ENCODE results near the gene OR51E2. TPM values are rescaled to one million over a fixed set of nuclear protein-coding genes. Genes with fewer than 3 reads are reported as not detected.

Gene OR51E2
- total RNA-seq, 3 donors from 2014 or later: not detected

DNA sequence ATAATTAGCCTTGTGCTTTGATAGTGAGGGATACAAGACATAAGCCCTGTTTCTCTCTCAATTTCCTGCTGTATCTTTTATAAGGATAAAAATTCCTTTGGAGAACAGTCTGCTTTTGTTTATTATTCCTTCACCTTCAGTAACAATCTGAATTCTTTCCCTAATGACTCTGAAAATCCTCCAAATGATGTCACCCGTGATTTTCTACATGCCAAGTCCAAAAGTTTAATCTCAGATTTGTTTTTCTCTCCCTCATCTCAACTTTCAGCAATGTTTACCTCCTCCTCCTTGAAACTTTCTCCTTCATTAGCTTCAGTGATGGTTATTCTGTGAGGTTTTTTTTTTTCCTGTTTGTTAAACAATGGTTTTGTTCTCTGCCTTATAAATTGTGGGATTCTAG lies 2.2 kb downstream of the OR51E2 start:
- Histone ChIP-seq H3K27me3 (no peaks in the 10 kb centered on the region), H3K9me3 (no peaks in the 10 kb centered on the region), H3K27ac (no peak overlapping the region), H3K36me3 (no peaks in the 10 kb centered on the region), H3K4me1 (no peaks in the 10 kb centered on the region), H3K4me3 (no peak overlapping the region)
- no peak for TF ChIP-seq POLR2AphosphoS5 (IDR thresholded peaks at IDR 0.05)
- TF ChIP-seq POLR2A (IDR thresholded peaks at IDR 0.05): no peak
- TF ChIP-seq, protein P1, sequence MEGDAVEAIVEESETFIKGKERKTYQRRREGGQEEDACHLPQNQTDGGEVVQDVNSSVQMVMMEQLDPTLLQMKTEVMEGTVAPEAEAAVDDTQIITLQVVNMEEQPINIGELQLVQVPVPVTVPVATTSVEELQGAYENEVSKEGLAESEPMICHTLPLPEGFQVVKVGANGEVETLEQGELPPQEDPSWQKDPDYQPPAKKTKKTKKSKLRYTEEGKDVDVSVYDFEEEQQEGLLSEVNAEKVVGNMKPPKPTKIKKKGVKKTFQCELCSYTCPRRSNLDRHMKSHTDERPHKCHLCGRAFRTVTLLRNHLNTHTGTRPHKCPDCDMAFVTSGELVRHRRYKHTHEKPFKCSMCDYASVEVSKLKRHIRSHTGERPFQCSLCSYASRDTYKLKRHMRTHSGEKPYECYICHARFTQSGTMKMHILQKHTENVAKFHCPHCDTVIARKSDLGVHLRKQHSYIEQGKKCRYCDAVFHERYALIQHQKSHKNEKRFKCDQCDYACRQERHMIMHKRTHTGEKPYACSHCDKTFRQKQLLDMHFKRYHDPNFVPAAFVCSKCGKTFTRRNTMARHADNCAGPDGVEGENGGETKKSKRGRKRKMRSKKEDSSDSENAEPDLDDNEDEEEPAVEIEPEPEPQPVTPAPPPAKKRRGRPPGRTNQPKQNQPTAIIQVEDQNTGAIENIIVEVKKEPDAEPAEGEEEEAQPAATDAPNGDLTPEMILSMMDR (IDR thresholded peaks at IDR 0.05): no peak
- intact Hi-C loops (cut with DNase I; ENCODE audit: low total_unique reads): no loop called here
- DNase-seq (ENCODE audit: low spot score in 2 of 2): no peak

DNA sequence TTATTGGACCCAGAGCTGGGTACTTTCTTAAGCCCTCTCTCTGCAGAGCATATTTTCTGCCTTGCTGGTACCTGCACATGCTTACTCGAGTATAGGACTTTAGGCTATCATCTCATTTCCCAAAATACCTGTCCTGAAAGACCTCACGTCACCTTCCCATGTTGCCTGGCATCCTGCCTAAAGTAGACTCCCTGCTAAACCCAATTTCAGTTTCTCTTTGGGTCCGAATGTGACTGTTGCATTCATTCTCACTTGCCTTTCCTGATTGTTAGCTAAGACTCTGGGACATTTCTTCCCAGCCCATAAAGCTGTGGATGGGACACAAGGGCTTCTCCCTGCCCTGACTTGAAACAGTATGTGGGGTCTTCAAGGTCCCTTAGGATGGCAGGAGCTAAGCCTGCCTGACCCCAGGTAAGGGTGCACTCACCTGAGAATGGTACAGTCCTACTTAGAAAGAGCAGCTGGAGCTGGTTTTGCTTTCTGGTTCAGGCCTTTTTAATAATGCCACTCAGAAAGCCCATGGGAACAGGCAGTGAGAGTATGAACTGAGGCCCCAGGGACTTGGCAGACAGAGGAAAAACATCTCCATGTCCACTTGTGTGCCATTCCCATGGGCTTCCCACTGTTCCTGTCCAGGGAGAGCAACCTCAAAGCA lies 12.9 kb downstream of the OR51E2 start:
- no peak for DNase-seq (ENCODE audit: low spot score in 2 of 2)
- H3K4me3 ChIP-seq: no peak overlapping the region
- no peak overlapping the region for H3K27ac ChIP-seq
- TF ChIP-seq POLR2AphosphoS5 (IDR thresholded peaks at IDR 0.05) (no peak), POLR2A (IDR thresholded peaks at IDR 0.05) (no peak)
- TF ChIP-seq, protein P1 (IDR thresholded peaks at IDR 0.05): no peak
- intact Hi-C loops (cut with DNase I; ENCODE audit: low total_unique reads): no loop called here
- H3K4me1 ChIP-seq: no peaks in the 10 kb centered on the region
- H3K27me3 ChIP-seq: no peaks in the 10 kb centered on the region
- H3K36me3 ChIP-seq: no peaks in the 10 kb centered on the region
- H3K9me3 ChIP-seq: no peaks in the 10 kb centered on the region

DNA sequence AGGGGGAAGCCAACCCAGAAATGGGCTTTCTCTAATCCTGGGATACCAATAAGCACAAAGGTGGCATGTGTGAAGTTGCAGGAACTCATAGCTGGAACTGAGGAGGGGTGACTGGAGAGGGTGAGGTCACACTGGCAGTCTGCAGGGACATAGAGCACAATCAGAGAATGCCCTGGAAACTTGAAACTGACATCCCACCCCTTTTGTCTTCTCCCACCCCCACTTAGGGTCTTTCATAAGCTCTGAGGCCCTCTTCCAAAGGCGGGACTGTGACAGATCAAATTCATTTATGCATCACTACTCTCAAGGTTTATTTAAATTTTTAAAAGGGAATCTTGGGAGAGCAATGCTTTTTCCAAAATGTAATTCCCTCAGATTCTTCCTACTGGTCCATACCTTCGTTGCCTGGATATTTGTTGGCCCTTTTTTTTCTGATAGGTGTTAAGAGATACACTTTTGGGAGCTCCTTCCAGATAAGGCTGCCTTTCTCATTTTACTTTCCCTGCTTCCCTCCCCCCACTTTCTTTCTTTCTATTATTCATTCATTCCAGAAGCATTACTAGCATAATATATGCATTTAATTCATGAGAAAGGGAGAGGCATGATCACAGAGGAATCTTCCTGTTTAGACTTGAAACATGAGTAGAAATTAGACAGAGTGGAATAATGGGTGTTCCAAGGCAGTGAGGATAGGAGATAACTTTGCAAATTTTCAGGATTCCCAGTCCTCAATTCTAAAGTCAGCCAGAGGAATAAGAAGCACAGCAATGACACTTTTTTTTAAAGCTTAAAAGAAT lies 14.8 kb downstream of the OR51E2 start:
- no peaks in the 10 kb centered on the region for H3K4me1 ChIP-seq
- no peaks in the 10 kb centered on the region for H3K27me3 ChIP-seq
- H3K4me3 ChIP-seq: no peak overlapping the region
- no peaks in the 10 kb centered on the region for H3K9me3 ChIP-seq
- no peak for DNase-seq (ENCODE audit: low spot score in 2 of 2)
- no peak overlapping the region for H3K27ac ChIP-seq
- intact Hi-C loops (cut with DNase I; ENCODE audit: low total_unique reads): loop anchor here (1.0 kb wide), 1 partner anchor 40 kb away; the partner anchor contains the start of gene OR51E1
- TF ChIP-seq POLR2AphosphoS5 (IDR thresholded peaks at IDR 0.05) (no peak), POLR2A (IDR thresholded peaks at IDR 0.05) (no peak)
- TF ChIP-seq, protein P1 (IDR thresholded peaks at IDR 0.05): no peak
- H3K36me3 ChIP-seq: no peaks in the 10 kb centered on the region

DNA sequence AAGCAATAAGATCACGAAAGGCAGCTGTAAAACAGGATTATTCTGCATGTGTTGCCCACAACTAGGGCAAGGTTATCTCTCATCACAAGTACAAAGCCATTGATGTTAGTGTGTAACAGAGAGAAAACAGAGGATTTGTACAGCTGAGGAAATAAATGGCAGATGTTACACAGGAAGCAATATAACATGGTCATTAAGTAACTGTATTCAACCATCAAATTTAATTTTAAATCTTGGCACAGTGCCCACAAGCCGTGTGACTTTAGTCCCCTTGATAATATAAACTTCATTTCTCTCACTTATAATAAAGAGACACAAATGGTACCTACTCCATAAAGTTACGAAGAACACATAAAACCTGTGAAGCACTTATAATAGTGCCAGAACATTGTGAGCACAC lies 17.3 kb downstream of the OR51E2 start:
- no peaks in the 10 kb centered on the region for H3K9me3 ChIP-seq
- H3K27me3 ChIP-seq: no peaks in the 10 kb centered on the region
- H3K4me1 ChIP-seq: no peaks in the 10 kb centered on the region
- H3K4me3 ChIP-seq: no peak overlapping the region
- no peaks in the 10 kb centered on the region for H3K36me3 ChIP-seq
- intact Hi-C loops (cut with DNase I; ENCODE audit: low total_unique reads): no loop called here
- TF ChIP-seq POLR2A (IDR thresholded peaks at IDR 0.05): no peak
- TF ChIP-seq, protein P1 (IDR thresholded peaks at IDR 0.05): no peak
- TF ChIP-seq POLR2AphosphoS5 (IDR thresholded peaks at IDR 0.05): no peak
- H3K27ac ChIP-seq: no peak overlapping the region
- no peak for DNase-seq (ENCODE audit: low spot score in 2 of 2)

DNA sequence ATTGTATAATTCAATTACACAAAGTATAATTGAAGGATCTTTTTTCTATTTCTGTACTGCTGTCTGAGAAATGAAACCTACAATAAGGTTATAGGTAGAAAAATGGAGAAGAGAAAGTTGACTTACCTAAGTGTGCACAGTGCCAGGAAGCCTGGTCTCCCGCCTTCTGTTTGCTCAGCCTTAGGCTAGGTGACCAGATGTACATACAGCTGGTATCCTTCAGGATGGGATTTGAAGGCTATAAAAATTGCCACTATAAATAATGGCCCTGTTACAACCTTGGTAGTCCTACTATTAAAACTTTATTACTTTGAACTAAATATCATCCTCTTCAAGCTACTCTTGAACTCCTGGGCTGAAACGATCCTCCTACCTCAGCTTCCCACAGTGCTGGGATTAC lies 19.7 kb downstream of the OR51E2 start:
- no peak for DNase-seq (ENCODE audit: low spot score in 2 of 2)
- H3K4me1 ChIP-seq: no peaks in the 10 kb centered on the region
- no peaks in the 10 kb centered on the region for H3K36me3 ChIP-seq
- intact Hi-C loops (cut with DNase I; ENCODE audit: low total_unique reads): no loop called here
- H3K27me3 ChIP-seq: no peaks in the 10 kb centered on the region
- H3K27ac ChIP-seq: no peak overlapping the region
- TF ChIP-seq, protein P1 (IDR thresholded peaks at IDR 0.05): no peak
- TF ChIP-seq POLR2AphosphoS5 (IDR thresholded peaks at IDR 0.05) (no peak), POLR2A (IDR thresholded peaks at IDR 0.05) (no peak)
- H3K9me3 ChIP-seq: no peaks in the 10 kb centered on the region
- H3K4me3 ChIP-seq: no peak overlapping the region

Data from breast epithelium (tissue), 4 donors.